Measurements from ENCODE around the gene CCDC136.

DNA sequence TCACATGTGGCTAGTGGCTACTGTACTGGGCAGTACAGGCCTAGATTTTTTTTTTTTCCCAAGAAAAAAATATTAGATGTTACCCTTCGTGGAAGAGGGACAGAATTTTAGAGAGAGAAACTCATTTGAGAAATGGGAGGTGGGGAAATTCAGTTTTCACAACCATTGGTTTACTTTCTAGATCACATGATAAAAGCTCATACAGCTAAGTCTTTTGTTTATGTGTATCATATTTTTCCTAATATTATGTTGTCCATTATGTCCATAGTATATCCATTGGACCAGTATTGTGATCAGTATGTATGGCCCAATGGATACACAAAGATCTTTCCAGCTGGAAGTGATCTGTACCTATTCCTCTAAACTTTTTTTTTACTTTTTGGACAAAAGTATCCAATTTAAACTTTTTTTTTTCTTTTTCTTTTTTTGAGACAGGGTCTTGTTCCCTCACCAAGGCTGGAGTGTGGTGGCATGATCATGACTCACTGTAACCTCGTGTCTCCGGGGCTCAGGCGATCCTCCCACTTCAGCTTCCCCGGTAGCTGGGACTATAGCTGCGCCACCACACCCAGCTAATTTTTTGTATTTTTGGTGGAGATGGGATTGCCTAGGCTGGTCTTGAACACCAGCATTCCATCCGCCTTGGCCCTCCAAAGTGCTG is 48.5 kb upstream of the CCDC136 start:
- TF ChIP-seq, protein P1, sequence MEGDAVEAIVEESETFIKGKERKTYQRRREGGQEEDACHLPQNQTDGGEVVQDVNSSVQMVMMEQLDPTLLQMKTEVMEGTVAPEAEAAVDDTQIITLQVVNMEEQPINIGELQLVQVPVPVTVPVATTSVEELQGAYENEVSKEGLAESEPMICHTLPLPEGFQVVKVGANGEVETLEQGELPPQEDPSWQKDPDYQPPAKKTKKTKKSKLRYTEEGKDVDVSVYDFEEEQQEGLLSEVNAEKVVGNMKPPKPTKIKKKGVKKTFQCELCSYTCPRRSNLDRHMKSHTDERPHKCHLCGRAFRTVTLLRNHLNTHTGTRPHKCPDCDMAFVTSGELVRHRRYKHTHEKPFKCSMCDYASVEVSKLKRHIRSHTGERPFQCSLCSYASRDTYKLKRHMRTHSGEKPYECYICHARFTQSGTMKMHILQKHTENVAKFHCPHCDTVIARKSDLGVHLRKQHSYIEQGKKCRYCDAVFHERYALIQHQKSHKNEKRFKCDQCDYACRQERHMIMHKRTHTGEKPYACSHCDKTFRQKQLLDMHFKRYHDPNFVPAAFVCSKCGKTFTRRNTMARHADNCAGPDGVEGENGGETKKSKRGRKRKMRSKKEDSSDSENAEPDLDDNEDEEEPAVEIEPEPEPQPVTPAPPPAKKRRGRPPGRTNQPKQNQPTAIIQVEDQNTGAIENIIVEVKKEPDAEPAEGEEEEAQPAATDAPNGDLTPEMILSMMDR (conservative IDR thresholded peaks at IDR 0.05; ENCODE audit: low read length) = no peak
- TF ChIP-seq EZH2phosphoT487 (IDR thresholded peaks at IDR 0.05; ENCODE audit: borderline replicate concordance) = no peak

Measured in Loucy (cell line).